Measurements from ENCODE around the gene ABL2. TPM values are rescaled to one million over a fixed set of nuclear protein-coding genes. Genes with fewer than 3 reads are reported as not detected.
"Not testable (repeated sequence)": the region's sequence is repeated elsewhere in the genome, so short reads cannot be mapped to it uniquely, and the experiment has no call there.

The ABL2 gene
- total RNA-seq (2021; ENCODE audit: unreplicated experiment) (38.3 TPM), Bru-seq, nascent RNA (percentile 88 among the genes with signal in this experiment), BruChase-seq, experiment 1, labeled RNA remaining after a 2-hour chase (percentile 91 among the genes with signal in this experiment), BruChase-seq, experiment 2, labeled RNA remaining after a 6-hour chase (percentile 81 among the genes with signal in this experiment)
- polyA plus RNA-seq (2012; ENCODE audit: insufficient read length): 7.1 TPM
- long read RNA-seq, partial matches to known transcripts: 2 of 27 reads
- long read RNA-seq, other reads (novel, unspliced or antisense): 22 of 27 reads

- no peaks in the 10 kb centered on the region for H3K27me3 ChIP-seq (ENCODE audit: control insufficient read depth, insufficient read depth, low read length)
- H3K9me3 ChIP-seq (ENCODE audit: control insufficient read depth, insufficient read depth, low read depth, low read length): no peaks in the 10 kb centered on the region
- peak within 1 kb of the TSS; percentile 70 for H3K27ac ChIP-seq (ENCODE audit: low read length)
- no peak for DNase-seq (ENCODE audit: low read depth, low spot score)
- ChIA-PET POLR2A (interaction anchor here (0.6 kb wide), 1 partner anchor 476 kb away, joined by 5 read pairs; no protein-coding TSS in a partner anchor), CTCF (no interaction called here)
- in situ Hi-C loops (cut with HindIII; ENCODE audit: low pct_unique_long_range_greater_than_20kb, low sequenced_read_pairs): no loop called here
- no TSS peak for BruUV-seq (replicated peaks)
- peaks cover 10% of the 10 kb centered on the region; the same call in 1 of the 2 replicates for H3K4me1 ChIP-seq (ENCODE audit: control insufficient read depth, insufficient read depth, low read length)
- H3K4me3 ChIP-seq (ENCODE audit: low read depth in 2 of 2, low read length in 2 of 2): peak within 1 kb of the TSS; percentile 81 to 92
- no peaks in the 10 kb centered on the region for H3K36me3 ChIP-seq (ENCODE audit: control insufficient read depth, insufficient read depth, low read length)
- intact Hi-C loops (cut with micrococcal nuclease; ENCODE audit: unreplicated experiment): no loop called here
- peak; percentile 83 for ATAC-seq
- TF ChIP-seq SIN3A (IDR thresholded peaks at IDR 0.05; ENCODE audit: borderline replicate concordance, insufficient read depth, low read depth, low read length) (0 out of 2 replicates have a peak, but pooled peaks have one; percentile 30), CTCF (IDR thresholded peaks at IDR 0.05) (no peak)
Observed at GRCh38 chr1:179229214-179230140, at the start of gene ABL2. TSS of gene ABL2 (minus strand) at chr1:179229677. CDS start at chr1:179229397, 280 bp downstream.

GRCh38 chr1:179278920-179279319 is 49.4 kb upstream of the ABL2 start:
- Histone ChIP-seq H3K27ac (ENCODE audit: low read length) (no peak overlapping the region), H3K36me3 (ENCODE audit: control insufficient read depth, insufficient read depth, low read length) (no peaks in the 10 kb centered on the region), H3K27me3 (ENCODE audit: control insufficient read depth, insufficient read depth, low read length) (no peaks in the 10 kb centered on the region), H3K4me3 (ENCODE audit: low read depth in 2 of 2, low read length in 2 of 2) (no peak overlapping the region), H3K4me1 (ENCODE audit: control insufficient read depth, insufficient read depth, low read length) (no peaks in the 10 kb centered on the region), H3K9me3 (ENCODE audit: control insufficient read depth, insufficient read depth, low read depth, low read length) (no peaks in the 10 kb centered on the region)
- TF ChIP-seq REST (IDR thresholded peaks at IDR 0.05; ENCODE audit: insufficient read depth in 1 of 2, low read depth in 2 of 2, low read length in 1 of 2) (no peak), CTCF (IDR thresholded peaks at IDR 0.05) (no peak), TCF7L2 (IDR thresholded peaks at IDR 0.05; ENCODE audit: low read depth, low read length) (no peak), POLR2AphosphoS5 (IDR thresholded peaks at IDR 0.05; ENCODE audit: low read depth, low read length) (no peak), SIN3A (IDR thresholded peaks at IDR 0.05; ENCODE audit: borderline replicate concordance, insufficient read depth, low read depth, low read length) (no peak)
- intact Hi-C loops (cut with micrococcal nuclease; ENCODE audit: unreplicated experiment) (no loop called here), in situ Hi-C loops (cut with HindIII; ENCODE audit: low pct_unique_long_range_greater_than_20kb, low sequenced_read_pairs) (no loop called here)
- ChIA-PET POLR2A (interaction anchor here (0.6 kb wide), 1 partner anchor 1467 kb away, joined by 19 read pairs; no protein-coding TSS in a partner anchor), CTCF (no interaction called here)
- no TSS peak for BruUV-seq (replicated peaks)
- ATAC-seq (no peak), DNase-seq (ENCODE audit: low read depth, low spot score) (no peak)

GRCh38 chr1:179274424-179274823 is 44.9 kb upstream of the ABL2 start:
- BruUV-seq (replicated peaks); CTCF ChIA-PET; ATAC-seq: not testable (repeated sequence)

More at GRCh38 chr1:179274424-179274823, 44.9 kb upstream of the ABL2 start:
- DNase-seq (ENCODE audit: low read depth, low spot score); in situ Hi-C loops (cut with HindIII; ENCODE audit: low pct_unique_long_range_greater_than_20kb, low sequenced_read_pairs); H3K27me3 ChIP-seq (ENCODE audit: control insufficient read depth, insufficient read depth, low read length); H3K4me3 ChIP-seq (ENCODE audit: low read depth in 2 of 2, low read length in 2 of 2); POLR2A ChIA-PET; intact Hi-C loops (cut with micrococcal nuclease; ENCODE audit: unreplicated experiment); H3K27ac ChIP-seq (ENCODE audit: low read length); H3K9me3 ChIP-seq (ENCODE audit: control insufficient read depth, insufficient read depth, low read depth, low read length); H3K4me1 ChIP-seq (ENCODE audit: control insufficient read depth, insufficient read depth, low read length); H3K36me3 ChIP-seq (ENCODE audit: control insufficient read depth, insufficient read depth, low read length): not testable (repeated sequence)

Data from Panc1 (cell line).